CD4-positive, alpha-beta T cell treated with Interleukin-1 beta for 1 hour (primary cell): ENCODE measurements around the gene CDK10.
"Not testable (repeated sequence)": the region's sequence is repeated elsewhere in the genome, so short reads cannot be mapped to it uniquely, and the experiment has no call there.

Experiments used
- DNase-seq, 2 donors: peaks; one replicate each; pipeline ENCODE4 v3.0.0-alpha.2; 2020 to 2022

CDK10 gene

GRCh38 chr16:89686520-89687091 lies at the start of gene CDK10:
CDK10 (plus strand) TSS chr16:89686689; CDS start chr16:89686711, 22 bp downstream.
- DNase-seq, result peak; percentile 88 to 91

- no peak for DNase-seq
Measured at GRCh38 chr16:89637379-89637778, 49.1 kb upstream of the CDK10 start.

GRCh38 chr16:89638455-89638854 lies 48.0 kb upstream of the CDK10 start:
- no peak for DNase-seq

- DNase-seq, result no peak
Measured at GRCh38 chr16:89639385-89639784, 47.1 kb upstream of the CDK10 start.

- DNase-seq, result no peak
Measured at GRCh38 chr16:89641458-89642119, 44.9 kb upstream of the CDK10 start.

- DNase-seq, result no peak
Measured at GRCh38 chr16:89642574-89642973, 43.9 kb upstream of the CDK10 start.

GRCh38 chr16:89643769-89644300 lies 42.7 kb upstream of the CDK10 start:
- no peak for DNase-seq

GRCh38 chr16:89645122-89645521 lies 41.4 kb upstream of the CDK10 start:
- DNase-seq, result no peak

- no peak for DNase-seq
Measured at GRCh38 chr16:89646270-89646669, 40.2 kb upstream of the CDK10 start.

- DNase-seq, result no peak
Measured at GRCh38 chr16:89646906-89647305, 39.6 kb upstream of the CDK10 start.

- DNase-seq, result no peak
Measured at GRCh38 chr16:89651584-89651983, 34.9 kb upstream of the CDK10 start.

- no peak for DNase-seq
Measured at GRCh38 chr16:89653656-89654295, 32.7 kb upstream of the CDK10 start.

- DNase-seq, result no peak
Measured at GRCh38 chr16:89655062-89655643, 31.3 kb upstream of the CDK10 start.

GRCh38 chr16:89656435-89657121 lies 29.9 kb upstream of the CDK10 start:
- no peak for DNase-seq

- peak; percentile 91 to 93 for DNase-seq
Measured at GRCh38 chr16:89657442-89658220, 28.9 kb upstream of the CDK10 start, which contains the start of the genes CHMP1A and SPATA33. CHMP1A (minus strand) TSS chr16:89657708; CDS start chr16:89657588, 120 bp downstream. SPATA33 (plus strand) TSS chr16:89657836; CDS start chr16:89657912, 76 bp downstream.

GRCh38 chr16:89658221-89658879 lies 28.1 kb upstream of the CDK10 start:
- DNase-seq, result no peak

- DNase-seq, result no peak
Measured at GRCh38 chr16:89660146-89660545, 26.3 kb upstream of the CDK10 start.

- no peak for DNase-seq
Measured at GRCh38 chr16:89661215-89661614, 25.3 kb upstream of the CDK10 start.

- DNase-seq, result not testable (repeated sequence)
Measured at GRCh38 chr16:89664238-89664637, 22.3 kb upstream of the CDK10 start.

GRCh38 chr16:89667000-89667399 lies 19.5 kb upstream of the CDK10 start:
- DNase-seq, result peak in 1 of 2 donors; percentile 21

- no peak for DNase-seq
Measured at GRCh38 chr16:89667633-89668032, 18.9 kb upstream of the CDK10 start.
